Posterior cingulate gyrus (tissue), 11 donors: Measurements from ENCODE around the gene ATP11A.

ENCODE experiments used
- DNase-seq, 10 donors: peaks; one replicate each; pipeline versions ENCODE4 v3.0.0 to v3.0.0-alpha.2; 2020 to 2021; ENCODE audit warnings: mixed read lengths in 3 of 10
- intact Hi-C: fragments of 100-400 bp; cut with DNase I; formaldehyde crosslinking; loops from one replicate; pipeline ENCODE4 v1.15.1; 2023

Gene ATP11A

DNA sequence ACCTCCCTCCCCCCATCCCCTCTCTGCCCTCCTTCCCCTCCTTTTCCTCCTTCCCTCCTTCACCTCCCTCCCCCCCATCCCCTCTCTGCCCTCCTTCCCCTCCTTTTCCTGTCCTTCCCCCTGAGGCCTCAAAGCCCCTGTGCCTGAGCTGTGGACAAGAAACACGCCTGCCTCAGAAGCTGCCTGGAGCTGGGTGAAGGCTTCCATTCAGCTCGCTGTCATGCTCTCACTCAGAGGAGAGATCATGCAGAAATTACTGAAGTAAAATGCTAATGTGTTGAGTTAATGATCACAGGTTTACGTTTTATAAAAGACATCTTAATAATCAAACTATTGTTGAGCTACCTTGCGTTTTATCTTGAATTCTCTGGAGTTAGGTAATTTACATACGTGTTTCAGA, 114.5 kb downstream of the ATP11A start:
- intact Hi-C loops = no loop called here

DNA sequence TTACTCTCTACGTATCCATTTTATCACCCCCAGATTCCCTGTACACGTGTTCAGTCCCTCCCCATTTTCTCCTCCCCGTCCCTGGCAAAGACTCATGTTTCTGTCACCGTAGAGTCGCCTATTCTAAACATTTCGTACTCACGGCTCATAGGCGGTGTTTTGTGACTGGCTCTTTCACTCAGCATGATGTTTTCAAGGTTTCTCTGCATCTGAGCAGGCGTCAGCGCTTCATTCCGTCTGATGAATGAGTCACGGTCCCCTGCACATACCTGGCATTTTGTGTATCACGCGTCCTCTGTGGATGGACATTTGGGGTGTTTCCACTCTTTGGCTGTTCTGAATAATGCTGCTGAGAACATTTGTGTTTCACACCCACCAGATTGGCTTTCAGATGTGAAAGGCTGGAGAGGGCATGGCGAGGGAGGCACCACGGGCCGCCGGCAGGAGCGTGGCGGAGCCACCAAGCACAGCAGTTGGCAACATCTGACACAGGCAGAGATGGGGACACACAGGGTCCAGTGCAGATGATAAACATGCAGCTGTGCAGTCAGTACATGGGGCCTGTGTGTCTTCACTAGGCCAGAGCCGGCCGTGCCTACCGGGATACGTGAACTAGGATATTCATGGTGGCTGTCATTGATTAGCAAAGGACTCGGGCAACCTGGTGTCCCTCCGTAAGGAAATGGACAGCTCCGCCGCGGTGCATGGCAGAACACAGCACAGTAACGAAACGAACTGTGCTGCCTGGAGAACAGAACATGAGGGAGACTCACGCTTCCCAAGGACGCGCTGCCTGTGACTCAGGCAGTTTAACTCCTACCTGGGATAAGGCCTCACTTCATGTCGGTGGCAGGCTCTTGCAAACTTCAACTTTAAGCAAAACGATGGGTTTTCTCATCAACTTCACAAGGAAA, 117.2 kb downstream of the ATP11A start:
- DNase-seq = peak in 2 of 10 donors; percentile 45 to 77
- intact Hi-C loops = no loop called here

More for the DNA sequence above, 114.5 kb downstream of the ATP11A start:
- no peak for DNase-seq

DNA sequence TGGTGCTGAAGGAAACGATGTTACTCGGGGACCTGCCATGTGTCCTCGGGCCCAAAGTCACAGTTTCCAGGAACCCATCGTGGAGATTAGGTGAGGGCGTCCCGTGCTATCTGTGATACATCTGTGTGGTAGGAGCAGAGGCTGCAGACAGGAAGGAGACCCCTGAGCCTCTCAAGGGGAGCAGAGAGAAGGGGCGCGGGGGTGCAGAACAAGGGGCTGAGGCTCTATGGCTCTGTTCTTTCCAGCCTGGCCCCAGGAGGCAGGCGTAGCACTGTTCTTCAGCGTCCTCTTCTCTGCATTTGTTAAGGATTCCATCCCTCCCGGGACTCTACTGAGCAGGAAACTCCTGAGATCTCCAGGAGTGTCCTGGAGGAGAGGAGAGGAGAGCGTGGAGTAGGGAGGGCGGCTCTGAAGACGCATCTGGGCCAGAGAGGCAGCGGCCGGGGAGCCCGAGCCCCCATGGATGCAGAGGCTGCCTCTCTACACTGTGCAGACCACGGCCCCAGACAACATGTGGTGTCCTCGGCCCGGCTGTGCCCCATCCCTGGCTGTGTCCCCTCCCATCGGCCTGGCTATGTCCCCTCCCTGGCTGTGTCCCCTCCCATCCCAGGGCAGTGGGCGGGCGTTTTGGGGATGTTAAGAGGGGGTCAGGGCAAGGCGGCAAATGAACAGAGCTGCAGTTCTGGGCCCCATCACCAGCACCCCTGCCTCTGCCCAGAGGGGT, 118.0 kb downstream of the ATP11A start:
- intact Hi-C loops = no loop called here
- peak in 1 of 10 donors; percentile 46 for DNase-seq

DNA sequence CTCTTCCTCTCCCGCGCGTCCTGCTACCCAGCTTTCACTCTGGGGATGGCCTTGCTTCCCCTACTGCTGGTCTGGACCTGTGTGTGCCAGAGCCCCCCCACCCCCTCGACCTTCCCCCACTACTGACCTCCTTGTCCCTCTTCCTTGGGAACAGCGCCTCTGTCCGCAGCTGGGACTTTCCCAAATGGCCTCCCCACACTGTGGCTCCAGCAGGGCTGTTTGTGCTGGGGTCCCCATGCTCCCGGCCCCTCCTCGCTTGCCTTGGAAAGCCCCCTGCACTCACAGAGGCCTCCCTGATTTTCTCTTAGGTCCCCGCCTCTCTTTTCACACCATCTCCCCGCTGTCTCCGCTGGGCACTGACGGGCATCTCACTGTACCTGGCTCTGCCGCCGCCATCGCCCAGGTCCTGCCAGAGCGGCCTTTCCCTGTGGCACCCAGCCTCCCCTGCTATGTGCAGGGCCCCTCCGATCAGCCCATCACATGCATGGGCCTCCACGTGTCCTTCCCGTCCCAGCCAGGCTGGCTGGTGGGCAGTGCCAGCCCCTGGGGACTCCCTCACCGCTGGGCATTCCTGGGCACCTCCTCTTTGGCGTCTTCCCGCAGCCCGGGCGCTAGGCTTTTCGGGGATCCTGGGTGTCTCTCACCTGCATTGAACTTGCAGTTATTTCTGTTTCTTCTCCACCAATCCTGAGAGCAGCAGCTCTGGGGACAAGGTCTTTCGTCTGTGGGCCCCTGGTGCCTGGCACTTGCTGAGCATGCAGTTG, 118.7 kb downstream of the ATP11A start:
- peak in 1 of 10 donors; percentile 72 for DNase-seq
- intact Hi-C loops = no loop called here

DNA sequence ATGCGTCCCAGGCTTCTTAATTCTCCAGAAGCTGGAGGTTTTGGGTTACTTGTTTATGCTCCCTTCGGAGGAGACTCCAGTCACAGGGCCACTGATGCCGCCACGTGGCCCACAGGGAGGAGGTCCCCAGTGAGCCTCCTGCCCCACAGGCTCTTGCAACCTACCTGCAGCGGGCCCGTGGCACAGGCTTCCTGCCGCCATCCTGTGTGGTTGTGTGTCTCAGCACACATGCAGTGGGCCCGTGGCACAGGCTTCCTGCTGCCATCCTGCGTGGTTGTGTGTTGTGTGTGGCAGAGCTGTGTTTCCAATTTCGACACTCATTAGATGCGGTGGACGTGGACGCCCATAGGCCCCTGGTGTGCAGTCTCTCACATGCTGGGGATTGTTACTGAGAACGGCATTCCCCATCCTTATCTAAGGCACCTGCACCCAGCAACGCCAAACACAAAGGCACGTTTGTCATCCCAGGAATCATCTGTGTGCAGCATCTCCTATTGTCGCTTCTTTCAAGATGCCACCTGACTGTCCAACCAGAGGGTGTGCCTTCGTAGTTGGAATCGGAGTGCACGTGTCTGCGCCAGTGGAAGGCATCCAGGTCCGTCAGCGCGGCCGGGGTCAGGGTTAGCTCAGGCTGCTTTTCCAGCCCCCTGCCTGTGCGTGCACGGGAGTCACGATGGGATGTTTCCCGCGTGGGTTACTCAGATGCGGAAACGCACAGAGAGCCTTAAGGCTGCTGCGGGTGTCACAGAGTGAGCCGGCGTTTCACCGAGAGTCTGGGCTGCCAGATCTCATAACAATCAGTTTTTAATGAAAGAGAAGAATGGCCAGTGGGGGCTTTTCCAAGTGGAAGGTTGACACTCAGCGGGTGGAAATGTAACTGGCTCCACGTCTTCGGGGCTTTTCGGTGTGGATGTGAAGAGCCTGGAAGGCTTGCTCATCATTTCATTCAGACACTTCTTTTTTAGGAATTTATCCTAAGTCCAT, 119.8 kb downstream of the ATP11A start:
- DNase-seq = peak in 1 of 10 donors; percentile 72
- intact Hi-C loops = no loop called here

DNA sequence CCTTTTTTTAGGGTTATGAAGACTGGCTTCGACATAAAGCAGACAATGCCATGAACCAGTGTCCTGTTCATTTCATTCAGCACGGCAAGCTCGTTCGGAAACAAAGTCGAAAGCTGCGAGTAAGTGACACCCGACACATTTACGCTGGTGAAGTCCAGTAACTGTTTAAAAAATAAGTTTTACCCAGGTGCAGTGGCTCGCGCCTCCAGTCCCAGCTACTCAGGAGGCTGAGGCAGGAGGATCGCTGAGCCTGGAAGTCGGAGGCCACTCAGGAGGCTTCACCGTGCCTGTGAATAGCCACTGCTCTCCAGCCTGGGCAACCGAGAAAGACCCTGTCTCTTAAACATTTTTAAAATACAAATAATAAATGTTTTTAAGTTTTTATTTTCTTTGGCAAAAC, 120.8 kb downstream of the ATP11A start:
- DNase-seq = peak in 1 of 10 donors; percentile 69
- intact Hi-C loops = no loop called here

DNA sequence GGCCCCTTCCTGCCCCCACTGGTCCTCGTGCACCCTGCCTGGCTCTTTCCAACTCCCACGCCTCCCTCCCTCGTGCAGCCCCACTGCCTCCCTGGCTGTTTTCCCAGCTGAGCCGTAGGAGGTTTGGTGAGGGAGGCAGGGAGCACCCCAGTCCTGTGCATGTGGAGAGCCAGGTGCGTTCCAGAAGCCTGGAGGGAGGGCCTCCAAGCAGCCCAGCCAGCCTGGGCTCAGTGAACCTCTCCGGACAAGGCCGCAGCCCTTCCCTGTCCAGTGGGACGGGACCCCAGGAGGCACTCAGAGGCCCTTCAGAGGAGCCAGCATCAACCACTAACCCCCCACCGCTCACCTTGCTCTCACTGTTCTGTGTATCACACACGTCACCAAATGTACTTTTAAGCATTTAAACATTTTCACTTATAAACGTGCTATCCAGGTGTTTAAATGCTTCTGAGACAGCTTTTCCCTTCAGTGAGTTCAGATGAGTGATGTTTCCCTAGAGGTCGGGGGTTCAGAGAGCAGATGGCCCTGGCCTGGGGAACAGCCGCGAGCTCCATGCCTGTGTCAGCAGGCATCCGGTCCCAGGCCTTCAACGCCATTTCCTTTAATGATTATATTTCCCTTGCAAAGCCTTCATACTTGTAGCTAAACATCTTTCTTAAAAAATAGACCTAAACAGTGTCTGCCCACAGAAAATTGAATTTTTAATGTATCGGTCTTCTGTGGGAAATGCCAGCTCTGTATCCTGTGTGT, 122.6 kb downstream of the ATP11A start:
- intact Hi-C loops = no loop called here
- peak in 1 of 10 donors; percentile 76 for DNase-seq

DNA sequence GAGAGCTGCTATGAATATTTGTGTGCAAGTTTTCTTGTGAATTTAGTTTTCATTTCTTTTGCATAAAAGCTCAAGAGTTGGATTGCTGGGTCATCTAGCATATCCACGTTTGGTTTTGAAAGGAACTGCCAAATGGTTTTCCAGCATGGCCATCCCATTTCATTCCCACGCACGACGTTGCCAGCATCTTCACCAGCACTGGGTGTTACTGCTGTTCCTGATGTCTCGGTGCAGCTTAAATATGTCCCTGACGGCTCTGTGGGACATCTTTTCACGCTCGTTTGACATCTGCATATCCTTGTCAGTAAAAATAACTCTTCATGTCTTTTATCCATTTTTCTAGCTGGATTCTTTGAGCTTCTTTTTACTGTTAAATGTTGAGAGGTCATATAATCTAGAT, 123.7 kb downstream of the ATP11A start:
- DNase-seq = no peak
- intact Hi-C loops = no loop called here

DNA sequence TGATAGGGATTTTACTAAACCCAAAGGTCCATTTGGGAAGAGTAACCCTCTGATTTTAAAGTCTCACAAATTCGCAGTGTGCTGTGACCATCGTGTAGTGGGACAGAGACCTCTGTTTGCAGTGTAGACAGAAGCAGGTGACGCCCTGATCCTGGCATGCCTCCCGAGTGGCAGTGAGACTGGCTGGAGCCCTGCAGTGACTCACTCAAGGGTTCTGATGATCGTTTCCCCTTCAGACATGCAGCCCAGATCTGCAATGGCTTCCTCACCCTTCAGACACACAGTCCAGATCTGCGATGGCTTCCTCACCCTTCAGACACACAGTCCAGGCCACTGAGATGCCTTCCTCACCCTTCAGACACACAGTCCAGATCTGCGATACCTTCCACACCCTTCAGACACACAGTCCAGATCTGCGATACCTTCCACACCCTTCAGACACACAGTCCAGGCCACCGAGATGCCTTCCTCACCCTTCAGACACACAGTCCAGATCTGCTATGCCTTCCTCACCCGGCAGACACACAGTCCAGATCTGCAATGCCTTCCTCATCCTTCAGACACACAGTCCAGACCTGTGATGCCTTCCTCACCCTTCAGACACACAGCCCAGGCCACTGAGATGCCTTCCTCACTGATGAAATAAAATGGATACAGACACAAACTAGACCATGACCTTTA, 125.2 kb downstream of the ATP11A start:
- intact Hi-C loops = no loop called here
- DNase-seq = no peak

DNA sequence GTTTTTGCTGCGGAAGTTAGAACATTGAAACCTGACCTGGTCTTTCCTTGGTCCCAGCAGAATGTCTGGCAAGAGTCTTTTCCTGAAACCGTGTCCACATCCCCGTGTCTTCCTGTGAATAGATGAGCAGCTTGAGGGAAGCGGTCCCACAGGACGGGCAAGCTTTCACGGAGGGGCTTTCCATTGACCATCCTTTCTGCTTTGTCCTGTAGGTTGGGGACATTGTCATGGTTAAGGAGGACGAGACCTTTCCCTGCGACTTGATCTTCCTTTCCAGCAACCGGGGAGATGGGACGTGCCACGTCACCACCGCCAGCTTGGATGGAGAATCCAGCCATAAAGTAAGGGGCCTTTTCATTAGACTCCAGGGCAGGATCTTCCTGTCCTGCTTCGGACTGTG, 126.0 kb downstream of the ATP11A start:
- intact Hi-C loops = no loop called here
- no peak for DNase-seq

DNA sequence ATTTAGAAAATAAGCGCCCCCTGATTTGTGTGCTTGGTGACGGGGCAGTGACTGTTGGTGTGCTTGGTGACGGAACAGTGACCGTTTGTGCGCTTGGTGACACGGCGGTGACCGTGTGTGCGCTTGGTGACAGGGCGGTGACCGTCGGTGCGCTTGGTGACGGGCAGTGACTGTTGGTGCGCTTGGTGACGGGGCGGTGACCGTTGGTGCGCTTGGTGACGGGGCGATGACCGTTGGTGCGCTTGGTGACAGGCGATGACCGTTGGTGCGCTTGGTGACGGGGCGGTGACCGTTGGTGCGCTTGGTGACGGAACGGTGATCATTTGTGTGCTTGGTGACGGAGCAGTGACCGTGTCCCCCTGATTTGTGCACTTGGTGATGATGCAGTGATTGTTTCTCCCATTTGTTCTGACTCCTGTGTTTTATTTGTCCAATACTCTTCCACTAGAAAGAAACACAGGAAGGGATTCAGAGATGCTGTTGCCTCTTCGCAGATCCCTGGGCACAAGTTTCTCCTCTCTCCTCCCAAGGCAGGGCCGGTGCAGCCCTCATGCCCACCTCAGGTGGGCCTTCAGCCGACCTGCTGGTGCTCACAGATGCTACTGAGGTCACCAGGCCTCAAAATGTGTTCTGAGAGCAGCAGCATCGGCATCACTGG, 128.3 kb downstream of the ATP11A start:
- intact Hi-C loops = no loop called here
- no peak for DNase-seq

DNA sequence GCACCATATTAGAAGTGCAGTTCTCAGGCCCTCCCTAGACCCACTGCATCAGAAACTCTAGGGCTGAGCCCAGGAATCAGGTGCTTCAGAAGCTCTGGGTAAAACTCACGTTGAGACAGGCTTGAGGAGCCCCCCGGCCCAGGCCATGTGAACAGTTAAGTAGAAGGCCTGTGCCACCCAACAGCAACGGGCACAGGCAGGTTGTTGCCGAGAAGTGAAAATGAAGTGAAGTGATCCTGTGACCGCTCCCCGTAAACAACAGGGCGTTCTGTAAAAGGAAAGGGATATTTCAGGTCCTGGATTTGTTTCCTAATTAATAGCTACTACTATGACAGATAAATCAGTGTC, 128.8 kb downstream of the ATP11A start:
- no peak for DNase-seq
- intact Hi-C loops = no loop called here

DNA sequence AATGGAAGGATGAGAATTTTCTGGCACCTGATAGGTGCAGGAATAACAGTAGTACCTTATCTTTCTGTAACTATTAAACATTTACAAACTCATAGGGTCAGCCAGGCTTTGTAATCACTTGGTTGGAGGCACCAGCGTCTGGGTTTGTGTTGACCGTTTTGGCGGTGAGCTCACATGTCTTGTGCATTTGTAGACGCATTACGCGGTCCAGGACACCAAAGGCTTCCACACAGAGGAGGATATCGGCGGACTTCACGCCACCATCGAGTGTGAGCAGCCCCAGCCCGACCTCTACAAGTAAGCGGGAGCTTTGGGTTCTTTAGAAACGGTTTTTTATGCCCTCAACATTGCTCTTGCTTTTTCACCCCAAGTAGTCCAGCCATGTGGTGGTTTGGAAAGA, 129.3 kb downstream of the ATP11A start:
- intact Hi-C loops = no loop called here
- no peak for DNase-seq

DNA sequence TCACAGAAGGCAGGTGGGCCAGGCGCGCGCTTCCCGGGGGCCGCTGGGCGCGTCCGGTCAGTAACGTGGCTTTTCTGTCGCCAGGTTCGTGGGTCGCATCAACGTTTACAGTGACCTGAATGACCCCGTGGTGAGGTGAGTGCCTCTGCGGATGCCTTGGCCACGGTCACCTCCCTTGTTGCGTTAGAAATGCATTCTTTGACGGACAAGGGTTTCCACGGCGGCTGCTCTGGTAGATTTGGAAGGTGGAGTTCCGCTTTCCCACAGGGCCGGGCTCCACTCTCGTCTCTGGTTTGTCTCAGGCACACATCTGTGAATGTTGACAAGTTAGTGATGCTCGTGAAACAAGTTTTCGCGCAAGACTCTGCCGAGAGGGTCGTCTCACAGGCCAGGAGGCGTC, 130.0 kb downstream of the ATP11A start:
- intact Hi-C loops = no loop called here
- DNase-seq = peak in 1 of 10 donors; percentile 49

DNA sequence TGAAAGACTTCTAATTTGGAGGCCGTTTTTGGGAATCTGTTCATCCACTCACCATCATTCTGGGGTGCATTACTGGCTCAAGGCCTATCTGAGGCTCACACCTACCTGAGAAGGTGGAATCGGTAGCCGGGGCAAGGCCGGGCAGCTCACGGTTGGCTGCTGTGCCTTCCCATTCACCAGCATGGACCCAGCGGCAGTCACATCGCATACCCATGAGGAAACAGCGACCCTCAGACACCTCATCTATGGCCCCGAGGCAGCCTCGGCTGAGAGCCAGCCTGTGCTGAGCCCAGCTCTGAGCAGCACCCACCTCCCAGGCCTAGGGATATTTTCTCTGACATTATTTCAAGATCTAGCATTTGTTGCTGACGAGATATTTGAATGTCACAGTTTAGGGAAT, 130.5 kb downstream of the ATP11A start:
- intact Hi-C loops = no loop called here
- peak in 1 of 10 donors; percentile 56 for DNase-seq

DNA sequence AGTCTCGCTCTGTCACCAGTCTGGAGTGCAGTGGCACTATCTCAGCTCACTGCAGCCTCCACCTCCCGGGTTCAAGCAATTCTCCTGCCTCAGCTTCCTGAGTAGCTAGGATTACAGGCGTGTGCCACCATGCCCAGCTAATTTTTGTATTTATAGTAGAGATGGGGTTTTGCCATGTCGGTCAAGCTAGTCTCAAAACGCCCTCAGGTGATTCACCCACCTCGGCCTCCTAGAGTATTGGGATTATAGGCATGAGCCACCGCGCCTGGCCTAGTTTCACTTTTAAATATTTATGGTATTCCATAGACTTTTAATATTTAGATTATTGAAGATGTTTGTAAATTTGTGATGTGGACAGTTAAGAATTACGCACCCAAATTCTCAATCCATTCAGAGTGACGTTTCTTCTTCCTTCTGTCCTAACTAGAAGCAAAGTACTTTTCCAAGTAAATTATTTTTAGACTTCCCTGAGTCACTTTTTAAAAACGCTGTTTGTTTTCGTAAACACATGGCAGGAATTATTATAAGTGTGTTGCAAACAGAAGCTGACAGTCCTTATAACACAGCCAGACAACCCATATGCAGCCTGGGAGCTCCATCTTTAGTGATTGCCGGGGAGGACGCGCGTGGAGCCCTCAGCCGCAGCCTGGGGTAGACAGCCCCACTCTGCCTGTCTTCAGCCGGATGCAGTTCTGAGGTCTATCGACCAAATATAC, 131.7 kb downstream of the ATP11A start:
- intact Hi-C loops = no loop called here
- no peak for DNase-seq

DNA sequence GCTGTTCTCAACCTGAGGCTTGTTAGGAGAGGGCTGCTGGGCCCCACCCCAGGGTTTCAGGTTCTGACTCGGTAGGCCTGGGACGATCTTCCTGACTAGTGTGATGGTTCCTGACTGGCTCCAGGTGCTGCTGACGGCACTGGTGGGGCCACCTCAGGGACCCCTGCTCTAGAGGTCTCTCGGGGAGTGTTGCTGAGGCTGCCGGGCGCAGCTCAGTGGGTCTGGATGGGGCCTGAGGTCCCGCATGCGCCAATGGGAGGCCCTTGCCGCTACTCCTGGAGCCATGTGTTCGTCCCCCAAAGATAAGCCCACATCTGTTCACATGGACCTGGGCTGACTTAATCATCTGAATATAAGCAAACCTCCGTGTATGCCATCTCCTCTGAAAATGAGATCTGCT, 133.0 kb downstream of the ATP11A start:
- no peak for DNase-seq
- intact Hi-C loops = no loop called here
